ENCODE measurements around the gene MORN3. TPM values are rescaled to one million over a fixed set of nuclear protein-coding genes. Genes with fewer than 3 reads are reported as not detected.

MORN3 gene
- total and polyA plus RNA-seq, 2 of the 8 experiments (the other 6 are each of a cell fraction or from before 2014, with no cell fraction given): 0.39 to 0.93 TPM

- no peak overlapping the region for H3K56ac ChIP-seq (replicated peaks; ENCODE audit: insufficient read length, low read depth, low read length)
- no peak overlapping the region for H3K23ac ChIP-seq (ENCODE audit: insufficient read length)
- CTCF ChIA-PET (ENCODE audit: partially characterized antibody): interaction anchor here (0.6 to 2.9 kb wide), 5 partner anchors 10 to 97 kb away, joined by 3 to 16 read pairs (median 3); partner anchors contain the start of gene MORN3
- no peak overlapping the region for H4K91ac ChIP-seq (replicated peaks; ENCODE audit: insufficient read length, low read length)
- no peaks in the 10 kb centered on the region for H3K9me3 ChIP-seq (ENCODE audit: insufficient read depth in 2 of 2, low read depth in 1 of 2, low read length in 1 of 2)
- H4K8ac ChIP-seq (ENCODE audit: extremely low read depth, insufficient read depth, low read length): no peak overlapping the region
- H2BK15ac ChIP-seq (ENCODE audit: low read length): no peak overlapping the region
- no peak overlapping the region for H4K5ac ChIP-seq (ENCODE audit: insufficient read length, low read depth, low read length)
- no peak overlapping the region for H3K4me3 ChIP-seq (ENCODE audit: extremely low read depth in 1 of 4, insufficient read depth in 2 of 4, low read depth in 3 of 4, low read length in 4 of 4)
- H3K18ac ChIP-seq (ENCODE audit: extremely low read depth, low read length): no peak overlapping the region
- FAIRE-seq (no peak), DNase-seq (ENCODE audit: low read depth in 1 of 2, low spot score in 2 of 2) (no peak)
- H2BK12ac ChIP-seq (ENCODE audit: low read depth, low read length): no peak overlapping the region
- H3K79me2 ChIP-seq (ENCODE audit: control insufficient read depth in 1 of 2, insufficient read depth in 2 of 2, low read length in 2 of 2): no peaks in the 10 kb centered on the region
- H3K27ac ChIP-seq (ENCODE audit: low read depth, low read length): no peak overlapping the region
- H3K4me2 ChIP-seq (ENCODE audit: insufficient read depth in 1 of 2, low read depth in 2 of 2, low read length in 2 of 2): no peak overlapping the region
- 99% methylated on average over 8 of the region's 8 CpGs; no CpG with 5 or more reads in 1 of the 2 experiments for WGBS, 2 experiments (ENCODE audit: extremely low coverage in 1 of 2, insufficient coverage in 1 of 2, insufficient read length in 1 of 2, insufficient replicate concordance in 2 of 2, low coverage in 1 of 2, low lambda C conversion rate in 2 of 2, missing lambda C conversion rate in 1 of 2)
- no peak overlapping the region for H2AK5ac ChIP-seq (ENCODE audit: low read depth, low read length)
- no peaks in the 10 kb centered on the region for H4K20me1 ChIP-seq (replicated peaks in 1 of 2; ENCODE audit: control insufficient read depth in 1 of 2, insufficient read depth in 2 of 2, low read length in 2 of 2)
- no peaks in the 10 kb centered on the region for H3K79me1 ChIP-seq (ENCODE audit: low read depth, low read length)
- POLR2A ChIA-PET (ENCODE audit: partially characterized antibody): interaction anchor here (0.7 to 2.5 kb wide), 2 partner anchors 9 to 13 kb away, joined by 3 to 8 read pairs; no protein-coding TSS in a partner anchor
- H2BK120ac ChIP-seq (replicated peaks; ENCODE audit: low read depth, low read length): no peak overlapping the region
- H3K4me1 ChIP-seq (replicated peaks in 1 of 4; ENCODE audit: control insufficient read depth in 3 of 4, insufficient read depth in 4 of 4, low read length in 3 of 4): peaks cover 0 to 5% (median 2%) of the 10 kb centered on the region in 4 experiments; a peak in 3 of 7 replicates
- H3K14ac ChIP-seq (ENCODE audit: insufficient read length): no peak overlapping the region
- H2AFZ ChIP-seq (ENCODE audit: low read length): no peak overlapping the region
- H3K23me2 ChIP-seq (ENCODE audit: low read depth, low read length): no peaks in the 10 kb centered on the region
- H3K9ac ChIP-seq (replicated peaks in 1 of 4; ENCODE audit: extremely low read depth in 1 of 4, low read depth in 3 of 4, low read length in 3 of 4): no peak overlapping the region
- no peak overlapping the region for H2BK20ac ChIP-seq (ENCODE audit: low read length)
- H2BK5ac ChIP-seq (ENCODE audit: low read depth, low read length): no peak overlapping the region
- H3K4ac ChIP-seq (replicated peaks; ENCODE audit: insufficient read length, low read depth, low read length): no peak overlapping the region
- H3K36me3 ChIP-seq (ENCODE audit: control insufficient read depth in 2 of 4, insufficient read depth in 4 of 4, low read length in 3 of 4): peaks cover 0 to 3% (median 0%) of the 10 kb centered on the region in 4 experiments; a peak in 1 of 8 replicates
- H3K27me3 ChIP-seq (replicated peaks in 1 of 4; ENCODE audit: control insufficient read depth in 3 of 4, extremely low read depth in 1 of 4, insufficient read depth in 3 of 4, low read length in 3 of 4): no peaks in the 10 kb centered on the region
- TF ChIP-seq TAF7 (optimal IDR thresholded peaks at IDR 0.05; ENCODE audit: borderline replicate concordance, low read depth, low read length) (no peak), CTCF (IDR thresholded peaks at IDR 0.05; ENCODE audit: control extremely low read depth in 1 of 3, insufficient read depth in 1 of 3, low read depth in 1 of 3, low read length in 3 of 3) (no peak), CBX8 (IDR thresholded peaks at IDR 0.05; ENCODE audit: borderline replicate concordance, low read depth, low read length) (no peak), CBX5 (IDR thresholded peaks at IDR 0.05; ENCODE audit: low read depth, low read length) (no peak), SIX5 (IDR thresholded peaks at IDR 0.05; ENCODE audit: low read depth, low read length) (no peak), NRF1 (IDR thresholded peaks at IDR 0.05; ENCODE audit: low read depth, low read length) (no peak), JUN (IDR thresholded peaks at IDR 0.05; ENCODE audit: low read depth, low read length) (no peak), NANOG (IDR thresholded peaks at IDR 0.05; ENCODE audit: insufficient read depth, low read depth, low read length, poor library complexity, severe bottlenecking) (no peak), RNF2 (IDR thresholded peaks at IDR 0.05; ENCODE audit: borderline replicate concordance, low read depth, low read length, missing control alignments, poor library complexity, severe bottlenecking) (no peak), KDM4A (IDR thresholded peaks at IDR 0.05; ENCODE audit: low read depth, low read length, severe bottlenecking) (no peak)
These were observed 19.6 kb downstream of the MORN3 start for GRCh38 chr12:121649819-121650353.

Measured in H1 (cell line).